SK-N-SH (cell line): Measurements from ENCODE around the gene MEGF6.

Source experiments
- CTCF ChIP-seq: fragments of 200-600 bp; sonication (generic); IDR thresholded peaks from 2 replicates; pipeline ENCODE4 v1.6.1; 2017; ENCODE audit warnings: antibody characterized with exemption, mild to moderate bottlenecking, moderate library complexity
- GABPA ChIP-seq: IDR thresholded peaks from 2 replicates; pipeline ENCODE4 v1.4.0; 2012; ENCODE audit warnings: low read depth, mild to moderate bottlenecking
- MAX ChIP-seq: IDR thresholded peaks from 2 replicates; pipeline ENCODE4 v1.4.0; 2012; ENCODE audit warnings: low read depth
- MXI1 ChIP-seq: IDR thresholded peaks from 2 replicates; pipeline ENCODE4 v1.6.1; 2012; ENCODE audit warnings: mild to moderate bottlenecking, low read depth, low read length, improper control_type of control experiment
- RAD21 ChIP-seq: IDR thresholded peaks from 2 replicates; pipeline ENCODE4 v1.6.1; 2012; ENCODE audit warnings: mild to moderate bottlenecking, low read length
- RFX5 ChIP-seq: IDR thresholded peaks from 2 replicates; pipeline ENCODE4 v1.6.1; 2012; ENCODE audit warnings: mild to moderate bottlenecking, improper control_type of control experiment, low read length
- TAF1 ChIP-seq: IDR thresholded peaks from 2 replicates; pipeline ENCODE4 v1.6.1; 2012; ENCODE audit warnings: low read depth, mild to moderate bottlenecking, low read length, moderate library complexity, borderline replicate concordance
- TEAD4 ChIP-seq: IDR thresholded peaks from 2 replicates; pipeline ENCODE4 v1.4.0; 2012; ENCODE audit warnings: mild to moderate bottlenecking, borderline replicate concordance; ENCODE audit not compliant: insufficient read depth
- YY1 ChIP-seq: IDR thresholded peaks from 2 replicates; pipeline ENCODE4 v1.4.0; 2012; ENCODE audit warnings: low read depth, mild to moderate bottlenecking

GRCh38 chr1:3459940-3460671, 151.2 kb downstream of the MEGF6 start:
- TF ChIP-seq CTCF = no peak
- no peak for TF ChIP-seq YY1
- no peak for TF ChIP-seq RFX5
- TF ChIP-seq TEAD4 = no peak
- no peak for TF ChIP-seq RAD21
- no peak for TF ChIP-seq MXI1
- TF ChIP-seq GABPA = no peak
- TF ChIP-seq TAF1 = no peak
- TF ChIP-seq MAX = no peak
